HEK293T (cell line): ENCODE data around the gene PLAAT3.

ENCODE experiments used
- FOXA1 ChIP-seq: fragments of 450-650 bp; IDR thresholded peaks from 2 replicates; pipeline ENCODE4 v1.6.1; 2016; ENCODE audit warnings: mild to moderate bottlenecking
- FOXM1 ChIP-seq: fragments of 450-650 bp; IDR thresholded peaks from 2 replicates; pipeline ENCODE4 v1.6.1; 2017; ENCODE audit warnings: mild to moderate bottlenecking, borderline replicate concordance
- NFRKB ChIP-seq: fragments of 450-650 bp; IDR thresholded peaks from 2 replicates; pipeline ENCODE4 v1.6.1; 2016; ENCODE audit warnings: mild to moderate bottlenecking, moderate library complexity
- SUZ12 ChIP-seq: fragments of 450-650 bp; IDR thresholded peaks from 2 replicates; pipeline ENCODE4 v1.6.1; 2016; ENCODE audit warnings: mild to moderate bottlenecking
- TARDBP ChIP-seq: fragments of 450-650 bp; IDR thresholded peaks from 2 replicates; pipeline ENCODE4 v1.6.1; 2016

GRCh38 chr11:63589000-63589399 is 25.2 kb downstream of the PLAAT3 start:
- no peak for TF ChIP-seq FOXA1
- TF ChIP-seq SUZ12: no peak
- TF ChIP-seq TARDBP: no peak
- no peak for TF ChIP-seq FOXM1
- TF ChIP-seq NFRKB: no peak
